GM18867 (cell line): ENCODE measurements around the gene INSYN1.

Source experiments
- ATAC-seq: cut with Tn5 transposase; IDR thresholded peaks from one replicate; pipeline ENCODE4 v1.9.1; 2021; ENCODE audit warnings: mild to moderate bottlenecking, moderate library complexity; ENCODE audit not compliant: unreplicated experiment

The INSYN1 gene

DNA sequence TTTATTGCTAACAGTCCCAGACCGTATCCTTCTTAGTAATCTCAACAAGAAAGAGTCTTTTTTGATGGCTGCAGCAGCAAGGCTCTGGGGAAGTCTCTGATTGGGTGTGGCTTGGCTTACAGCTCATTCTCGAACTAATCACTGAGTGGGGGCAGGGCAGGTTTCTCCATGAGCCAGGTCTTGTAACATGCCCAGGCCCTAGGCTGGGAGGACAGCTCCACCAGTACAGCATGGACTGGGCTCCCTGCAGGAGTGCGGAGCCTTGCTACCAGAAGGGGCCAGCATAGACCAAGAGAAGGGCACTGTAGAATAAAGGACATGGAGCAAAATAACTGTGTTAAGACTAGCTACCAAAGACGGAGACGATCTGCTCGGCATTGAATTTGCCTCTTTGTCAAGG, 61.8 kb downstream of the INSYN1 start:
- no peak for ATAC-seq

DNA sequence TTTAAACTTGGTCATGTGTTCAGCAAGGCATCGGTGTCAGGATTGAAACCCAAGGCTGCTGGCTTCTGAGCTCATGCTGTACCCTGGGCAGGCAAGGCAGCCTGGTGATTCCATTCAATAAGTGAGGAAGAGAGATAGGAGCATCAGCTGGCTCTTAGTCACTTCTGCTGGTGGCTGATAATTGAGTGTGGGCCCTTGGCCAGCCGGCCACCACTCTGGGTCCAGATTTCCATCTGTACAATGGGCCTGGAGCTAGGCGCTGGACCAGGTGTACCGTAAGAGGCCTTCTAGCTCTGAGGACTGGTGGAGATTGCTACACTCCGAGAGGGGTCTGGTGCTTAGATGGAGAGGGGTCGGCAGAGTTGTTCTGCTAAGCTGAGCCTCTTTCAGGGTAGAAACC, 64.7 kb downstream of the INSYN1 start:
- no peak for ATAC-seq

DNA sequence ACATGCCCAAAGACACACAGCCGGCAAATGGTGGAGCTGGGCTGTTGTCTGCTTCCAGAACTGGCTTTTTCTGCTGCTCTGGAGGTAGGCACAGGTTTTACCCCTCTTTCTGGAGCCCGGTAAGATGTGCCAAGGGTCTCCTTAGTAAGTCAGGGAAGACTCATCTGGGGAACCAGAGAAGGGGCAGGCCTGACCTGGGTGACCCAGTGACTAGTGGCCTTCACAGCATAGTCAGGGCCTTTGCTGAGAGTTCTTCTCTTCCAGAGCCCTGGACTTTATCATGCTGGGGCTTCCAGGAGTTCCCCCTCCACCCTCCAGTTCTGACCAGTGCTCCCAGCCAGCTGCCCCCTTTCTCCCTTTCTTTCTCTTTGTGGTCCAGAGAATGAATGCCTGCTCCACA, 65.8 kb downstream of the INSYN1 start:
- no peak for ATAC-seq

DNA sequence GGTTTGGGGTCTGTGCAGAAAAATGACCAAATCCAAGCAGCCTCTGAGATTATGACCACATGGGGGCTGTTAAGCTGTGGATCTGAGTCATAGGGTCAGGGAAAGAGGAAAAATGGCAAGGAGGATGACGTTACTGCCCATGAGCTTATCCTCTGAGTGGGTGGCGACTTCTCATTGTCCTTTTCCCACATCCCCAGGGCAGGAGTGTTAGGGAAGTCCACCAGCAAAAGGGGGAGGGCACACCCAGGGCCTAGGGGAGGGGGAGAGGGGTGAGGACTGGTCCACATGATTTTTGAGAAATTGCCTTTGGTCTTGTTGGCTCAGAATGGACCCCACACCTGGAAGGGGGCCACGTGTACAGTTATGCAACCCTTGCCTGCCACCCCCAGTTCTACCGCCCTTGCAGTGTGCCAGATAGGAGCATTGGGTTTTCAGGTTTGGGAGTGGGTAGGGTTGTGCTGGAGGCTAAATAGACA, 66.3 kb downstream of the INSYN1 start:
- ATAC-seq = no peak

DNA sequence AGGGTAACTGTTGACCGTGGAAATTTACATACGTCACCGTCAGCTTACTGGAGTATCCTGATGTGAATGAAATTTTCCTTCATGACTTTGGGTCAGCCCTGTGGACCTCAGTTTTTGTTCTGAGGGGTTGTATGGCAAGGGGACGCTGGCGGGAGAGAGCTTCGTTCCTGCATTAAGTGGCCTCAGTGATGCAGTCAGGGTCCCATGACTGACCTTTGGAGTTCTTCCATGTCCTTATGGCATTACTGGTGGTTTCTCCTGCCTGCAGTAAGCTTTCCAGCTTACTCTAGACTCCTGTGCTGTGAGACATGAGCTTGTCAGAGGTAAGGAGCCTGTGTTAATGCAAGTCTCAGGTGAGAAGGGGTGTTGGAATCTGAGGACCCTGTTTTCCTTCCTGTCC, 67.2 kb downstream of the INSYN1 start:
- ATAC-seq = no peak
